Thymus (tissue), 11 donors: ENCODE data around the gene DGAT2. TPM values are rescaled to one million over a fixed set of nuclear protein-coding genes. Genes with fewer than 3 reads are reported as not detected.
"Not testable (repeated sequence)": the region's sequence is repeated elsewhere in the genome, so short reads cannot be mapped to it uniquely, and the experiment has no call there.

ENCODE experiments used
- DNase-seq, 9 donors: peaks; one replicate each; pipeline ENCODE4 v3.0.0-alpha.2; 2013; ENCODE audit warnings: low spot score in 9 of 9, low read depth in 6 of 9, missing footprints in 1 of 9
- H3K27ac ChIP-seq, 2 donors: one replicate each; pipeline ENCODE4 v1.5.1; 2013; ENCODE audit warnings: control low read depth in 1 of 2, low read depth in 1 of 2, low read length in 1 of 2, mild to moderate bottlenecking in 1 of 2, moderate library complexity in 1 of 2
- H3K27me3 ChIP-seq, 2 donors: one replicate each; pipeline ENCODE4 v1.5.1; 2013; ENCODE audit warnings: low read length in 1 of 2; ENCODE audit not compliant: control insufficient read depth in 2 of 2, insufficient read depth in 1 of 2
- H3K36me3 ChIP-seq, 2 donors: one replicate each; pipeline ENCODE4 v1.5.1; 2013; ENCODE audit warnings: low read length in 1 of 2, mild to moderate bottlenecking in 1 of 2, moderate library complexity in 1 of 2; ENCODE audit not compliant: control insufficient read depth in 2 of 2, insufficient read depth in 2 of 2
- H3K4me1 ChIP-seq, 2 donors: one replicate each; pipeline ENCODE4 v1.5.1; 2013; ENCODE audit warnings: low read length in 2 of 2; ENCODE audit not compliant: control insufficient read depth in 2 of 2, insufficient read depth in 2 of 2
- H3K4me3 ChIP-seq, 2 donors: one replicate each; pipeline ENCODE4 v1.5.1; 2013; ENCODE audit warnings: low read length in 2 of 2, control low read depth in 1 of 2, mild to moderate bottlenecking in 1 of 2
- H3K9me3 ChIP-seq, 2 donors: one replicate each; pipeline ENCODE4 v1.5.1; 2013; ENCODE audit warnings: low read length in 1 of 2, mild to moderate bottlenecking in 1 of 2; ENCODE audit not compliant: control insufficient read depth in 2 of 2, insufficient read depth in 1 of 2
- WGBS: extraction: QIAGEN DNeasy Blood & Tissue Kit; methylation state at CpG from one replicate; pipeline ENCODE4 v1.1.7; 2013; 5-methylcytosine and 5-hydroxymethylcytosine counted together
- polyA plus RNA-seq: library from polyadenylated mRNA; stranded (reverse); fragments of 200-250 nt; gene quantifications from one replicate; pipeline ENCODE4 v1.2.3, GENCODE V29; 2013
- total RNA-seq: library from RNA; stranded (reverse); fragments of 120-200 nt; gene quantifications from one replicate; pipeline ENCODE4 v1.2.4, GENCODE V29; 2013
- donor health status: healthy.

Gene DGAT2
- total and polyA plus RNA-seq, 2 donors, result 5.3 to 8.5 TPM

GRCh38 chr11:75731095-75731494 is 37.5 kb upstream of the DGAT2 start:
- Histone ChIP-seq H3K9me3 (no peaks in the 10 kb centered on the region), H3K4me3 (no peak overlapping the region), H3K27me3 (no peaks in the 10 kb centered on the region), H3K36me3 (no peaks in the 10 kb centered on the region), H3K27ac (no peak overlapping the region), H3K4me1 (peaks cover 0 to 18% of the 10 kb centered on the region in 2 donors)
- no peak for DNase-seq
- WGBS, result 96% methylated on average over 5 of the region's 5 CpGs

GRCh38 chr11:75733071-75733430 is 35.5 kb upstream of the DGAT2 start:
- 98% methylated on average over 8 of the region's 8 CpGs for WGBS
- Histone ChIP-seq H3K27ac (no peak overlapping the region), H3K4me1 (peaks cover 0 to 18% of the 10 kb centered on the region in 2 donors), H3K27me3 (no peaks in the 10 kb centered on the region), H3K36me3 (no peaks in the 10 kb centered on the region), H3K9me3 (no peaks in the 10 kb centered on the region), H3K4me3 (no peak overlapping the region)
- DNase-seq, result no peak

DNA sequence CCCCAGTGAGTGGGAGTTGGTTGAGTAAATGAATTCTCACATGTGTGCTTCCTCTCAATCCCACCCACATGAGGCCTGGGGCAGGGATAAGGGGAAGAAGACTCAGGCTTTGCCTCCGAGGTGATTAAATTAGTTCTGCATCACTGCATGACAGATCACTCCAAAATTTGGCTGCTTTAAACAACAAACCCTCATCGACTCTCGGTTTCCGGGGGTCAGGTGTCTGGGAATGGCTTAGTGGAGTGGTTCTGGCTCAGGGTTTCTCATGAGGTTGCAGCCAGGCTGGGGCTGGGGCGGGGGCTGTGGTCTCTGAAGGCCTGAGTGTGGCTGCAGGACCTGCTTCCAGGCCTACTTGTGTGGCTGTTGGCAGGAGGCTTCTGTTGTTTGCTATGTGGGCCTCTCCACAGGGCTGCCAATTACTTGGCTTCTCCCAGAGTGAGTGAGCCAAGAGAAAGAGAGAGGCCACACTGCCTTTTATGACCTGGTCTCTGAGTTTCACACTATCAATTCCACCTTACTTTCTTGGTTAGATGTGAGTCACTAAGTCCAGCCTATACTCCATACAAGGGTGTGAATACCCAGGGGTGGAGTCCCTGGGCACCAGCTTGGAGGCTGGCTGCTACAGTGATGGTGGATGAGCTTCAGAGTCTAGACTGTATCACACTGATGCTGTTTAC is 35.0 kb upstream of the DGAT2 start:
- no peak overlapping the region for H3K27ac ChIP-seq
- H3K27me3 ChIP-seq, result no peaks in the 10 kb centered on the region
- H3K4me3 ChIP-seq, result no peak overlapping the region
- no peaks in the 10 kb centered on the region for H3K9me3 ChIP-seq
- H3K36me3 ChIP-seq, result no peaks in the 10 kb centered on the region
- DNase-seq, result no peak
- WGBS, result 89% methylated on average over 5 of the region's 5 CpGs
- H3K4me1 ChIP-seq, result peaks cover 0 to 18% of the 10 kb centered on the region in 2 donors

GRCh38 chr11:75734491-75735180 is 33.9 kb upstream of the DGAT2 start:
- no peaks in the 10 kb centered on the region for H3K9me3 ChIP-seq
- no peaks in the 10 kb centered on the region for H3K36me3 ChIP-seq
- H3K27ac ChIP-seq, result peak overlapping the region in 1 of 2 donors; percentile 2
- H3K4me1 ChIP-seq, result peaks cover 0 to 18% of the 10 kb centered on the region in 2 donors
- H3K4me3 ChIP-seq, result no peak overlapping the region
- peak in 8 of 9 donors; percentile 12 to 60 (median 30) for DNase-seq
- WGBS, result 87% methylated on average over 5 of the region's 5 CpGs
- no peaks in the 10 kb centered on the region for H3K27me3 ChIP-seq

DNA sequence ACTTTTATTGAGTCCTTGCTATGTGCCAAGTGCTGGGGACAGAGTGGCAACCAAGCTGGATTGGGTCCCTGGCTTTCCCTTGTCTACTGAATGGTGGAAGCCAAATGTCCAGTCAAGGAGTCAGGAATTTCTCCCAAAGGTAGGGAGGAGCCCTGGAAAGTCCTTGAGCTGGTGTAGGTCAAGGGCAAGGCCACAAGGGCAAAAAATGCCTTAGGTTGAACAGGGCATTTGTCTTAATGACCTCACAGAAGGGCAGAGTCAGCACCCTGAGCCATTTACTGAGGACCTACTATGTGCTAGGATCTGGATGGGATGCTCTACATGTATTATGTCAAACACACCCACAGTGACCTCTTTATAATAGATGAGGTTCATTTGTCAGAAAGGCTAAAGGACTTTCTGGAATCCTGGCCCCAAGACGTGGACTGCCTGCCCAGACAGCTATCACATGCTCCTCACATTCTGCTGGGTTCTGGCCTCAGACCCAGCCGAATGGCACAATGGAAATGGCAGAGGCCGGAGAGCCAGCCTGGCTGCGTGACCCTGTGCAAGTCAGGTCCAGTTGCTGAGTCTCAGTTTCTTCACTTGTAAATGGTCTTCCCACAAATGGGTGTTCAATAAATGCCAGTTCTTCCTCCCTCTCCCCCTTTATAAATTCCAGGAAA is 33.3 kb upstream of the DGAT2 start:
- Histone ChIP-seq H3K9me3 (no peaks in the 10 kb centered on the region), H3K4me3 (no peak overlapping the region), H3K36me3 (no peaks in the 10 kb centered on the region), H3K27me3 (no peaks in the 10 kb centered on the region), H3K4me1 (peaks cover 0 to 18% of the 10 kb centered on the region in 2 donors), H3K27ac (no peak overlapping the region)
- 96% methylated on average over 4 of the region's 4 CpGs for WGBS
- DNase-seq, result no peak

- Histone ChIP-seq H3K27ac (no peak overlapping the region), H3K4me1 (peaks cover 0 to 18% of the 10 kb centered on the region in 2 donors), H3K4me3 (no peak overlapping the region), H3K27me3 (no peaks in the 10 kb centered on the region), H3K9me3 (no peaks in the 10 kb centered on the region), H3K36me3 (no peaks in the 10 kb centered on the region)
- 96% methylated on average over 6 of the region's 6 CpGs for WGBS
- DNase-seq, result no peak
Measured at GRCh38 chr11:75737314-75737713, 31.3 kb upstream of the DGAT2 start.

DNA sequence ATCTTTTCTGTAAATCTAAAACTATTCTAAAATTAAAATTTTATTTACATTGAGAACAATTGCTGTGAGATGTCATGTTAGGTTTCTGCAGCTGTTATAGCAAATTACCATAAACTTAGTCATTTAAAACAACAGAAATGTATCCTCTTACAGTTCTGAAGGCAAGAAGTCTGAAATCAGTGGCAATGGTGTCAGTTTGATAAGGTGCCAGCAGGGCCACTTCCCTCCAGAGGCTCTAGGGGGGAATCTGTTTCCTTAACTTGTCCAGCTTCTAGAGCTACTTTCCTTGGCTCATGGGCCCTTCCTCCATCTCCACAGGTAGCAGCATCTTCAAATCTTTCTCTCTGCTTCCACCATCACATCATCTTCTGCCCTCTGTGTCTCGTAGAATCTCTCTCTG is 27.9 kb upstream of the DGAT2 start:
- Histone ChIP-seq H3K36me3 (no peaks in the 10 kb centered on the region), H3K27me3 (no peaks in the 10 kb centered on the region), H3K27ac (no peak overlapping the region), H3K9me3 (no peaks in the 10 kb centered on the region), H3K4me3 (no peak overlapping the region), H3K4me1 (peaks cover 0 to 2% of the 10 kb centered on the region in 2 donors)
- WGBS, result 95% methylated on average over 1 of the region's 1 CpG
- DNase-seq, result no peak

DNA sequence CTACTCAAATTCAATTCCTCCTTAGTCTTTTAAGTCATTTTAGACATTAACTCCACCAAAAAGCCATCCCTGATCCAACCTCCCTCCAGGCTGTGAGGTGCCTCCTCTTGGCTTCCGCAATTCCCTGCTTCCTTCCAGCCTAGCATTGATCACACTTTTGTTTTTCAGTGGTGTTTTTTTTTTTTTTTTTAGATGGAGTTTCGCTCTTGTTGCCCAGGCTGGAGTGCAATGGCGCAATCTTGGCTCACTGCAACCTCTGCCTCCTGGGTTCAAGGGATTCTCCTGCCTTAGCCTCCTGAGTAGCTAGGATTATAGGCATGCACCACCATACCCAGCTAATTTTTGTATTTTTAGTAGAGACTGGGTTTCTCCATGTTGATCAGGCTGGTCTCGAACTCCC is 25.4 kb upstream of the DGAT2 start:
- not testable (repeated sequence) for H3K27ac ChIP-seq, H3K4me3 ChIP-seq, H3K9me3 ChIP-seq, H3K36me3 ChIP-seq, H3K27me3 ChIP-seq, DNase-seq, H3K4me1 ChIP-seq
- WGBS, result 94% methylated on average over 4 of the region's 4 CpGs
